Measurements from ENCODE around the gene ACOX3. TPM values are rescaled to one million over a fixed set of nuclear protein-coding genes. Genes with fewer than 3 reads are reported as not detected.

Gene ACOX3
- polyA plus RNA-seq, 1 donor (not counting 4 experiments of a cell fraction or from before 2014, with no cell fraction given) = 6.7 TPM

- no peak for DNase-seq (ENCODE audit: low read depth, low spot score)
- Histone ChIP-seq H3K9ac (ENCODE audit: control insufficient read depth, extremely low read depth, insufficient read depth, low read length) (peak overlapping the region; percentile 64), H3K4me2 (ENCODE audit: control insufficient read depth, extremely low read depth, insufficient read depth, low read depth, low read length) (peak overlapping the region; percentile 75), H3K79me2 (ENCODE audit: control insufficient read depth, insufficient read depth, low read length) (peaks cover 3% of the 10 kb centered on the region), H3K27ac (ENCODE audit: control insufficient read depth, insufficient read depth, low read length) (peak overlapping the region; percentile 16), H3K4me1 (ENCODE audit: control insufficient read depth, extremely low read depth, insufficient read depth, low read length) (peaks cover 10% of the 10 kb centered on the region), H3K27me3 (ENCODE audit: control insufficient read depth, extremely low read depth, insufficient read depth, low read length) (no peaks in the 10 kb centered on the region), H2AFZ (ENCODE audit: control insufficient read depth, low read length) (peak overlapping the region; percentile 81), H3K4me3 (ENCODE audit: control insufficient read depth in 2 of 3, extremely low read depth in 1 of 3, insufficient read depth in 2 of 3, low read depth in 1 of 3, low read length in 3 of 3) (peak overlapping the region; percentile 53 to 80 (median 74)), H3K9me1 (ENCODE audit: control insufficient read depth, extremely low read depth, insufficient read depth, low read length) (no peaks in the 10 kb centered on the region), H3K36me3 (ENCODE audit: control insufficient read depth in 2 of 2, extremely low read depth in 1 of 2, insufficient read depth in 2 of 2, low read length in 2 of 2) (no peaks in the 10 kb centered on the region), H4K20me1 (ENCODE audit: control insufficient read depth, extremely low read depth, insufficient read depth, low read length) (no peaks in the 10 kb centered on the region), H3K9me3 (ENCODE audit: control insufficient read depth, low read depth, low read length) (no peaks in the 10 kb centered on the region)
- dilution Hi-C loops (cut with MboI; ENCODE audit: extremely low pct_ligation_motif_present, low sequenced_read_pairs) = no loop called here
- FAIRE-seq = no peak
- TF ChIP-seq CTCF (optimal IDR thresholded peaks at IDR 0.05 in 1 of 3, IDR thresholded peaks at IDR 0.05 in 1 of 3, conservative IDR thresholded peaks at IDR 0.05 in 1 of 3; ENCODE audit: extremely low read depth in 1 of 3, insufficient read depth in 2 of 3, low read length in 3 of 3) (no peak), EZH2 (IDR thresholded peaks at IDR 0.05; ENCODE audit: low read length) (no peak)
Measured at GRCh38 chr4:8427761-8428287, 12.7 kb downstream of the ACOX3 start.

DNA sequence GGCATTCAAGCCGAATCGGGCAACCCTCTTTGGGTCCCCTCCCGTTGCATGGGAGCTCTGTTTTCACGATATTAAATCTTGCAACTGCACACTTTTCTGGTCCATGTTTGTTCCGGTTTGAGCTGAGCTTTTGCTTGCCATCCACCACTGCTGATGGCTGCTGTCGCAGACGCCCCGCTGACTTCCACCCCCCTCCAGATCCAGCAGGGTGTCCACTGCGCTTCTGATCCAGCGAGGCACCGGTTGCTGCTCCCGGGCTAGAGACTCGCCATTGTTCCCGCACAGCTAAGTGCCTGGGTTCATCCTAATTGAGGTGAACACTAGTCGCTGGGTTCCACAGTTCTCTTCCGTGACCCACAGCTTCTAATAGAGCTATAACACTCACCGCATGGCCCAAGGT is 13.3 kb downstream of the ACOX3 start:
- no peaks in the 10 kb centered on the region for H3K9me1 ChIP-seq (ENCODE audit: control insufficient read depth, extremely low read depth, insufficient read depth, low read length)
- H3K9me3 ChIP-seq (ENCODE audit: control insufficient read depth, low read depth, low read length) = no peaks in the 10 kb centered on the region
- H3K4me2 ChIP-seq (ENCODE audit: control insufficient read depth, extremely low read depth, insufficient read depth, low read depth, low read length) = peak overlapping the region; percentile 75
- H3K36me3 ChIP-seq (ENCODE audit: control insufficient read depth in 2 of 2, extremely low read depth in 1 of 2, insufficient read depth in 2 of 2, low read length in 2 of 2) = no peaks in the 10 kb centered on the region
- no peaks in the 10 kb centered on the region for H3K27me3 ChIP-seq (ENCODE audit: control insufficient read depth, extremely low read depth, insufficient read depth, low read length)
- H2AFZ ChIP-seq (ENCODE audit: control insufficient read depth, low read length) = no peak overlapping the region
- no peak overlapping the region for H3K27ac ChIP-seq (ENCODE audit: control insufficient read depth, insufficient read depth, low read length)
- H3K4me3 ChIP-seq (ENCODE audit: control insufficient read depth in 2 of 3, extremely low read depth in 1 of 3, insufficient read depth in 2 of 3, low read depth in 1 of 3, low read length in 3 of 3) = peak overlapping the region in 2 of 3 experiments; percentile 53 to 74
- H4K20me1 ChIP-seq (ENCODE audit: control insufficient read depth, extremely low read depth, insufficient read depth, low read length) = no peaks in the 10 kb centered on the region
- H3K4me1 ChIP-seq (ENCODE audit: control insufficient read depth, extremely low read depth, insufficient read depth, low read length) = peaks cover 10% of the 10 kb centered on the region
- no peak overlapping the region for H3K9ac ChIP-seq (ENCODE audit: control insufficient read depth, extremely low read depth, insufficient read depth, low read length)
- peaks cover 3% of the 10 kb centered on the region for H3K79me2 ChIP-seq (ENCODE audit: control insufficient read depth, insufficient read depth, low read length)
- DNase-seq (ENCODE audit: low read depth, low spot score) (no peak), FAIRE-seq (no peak)
- dilution Hi-C loops (cut with MboI; ENCODE audit: extremely low pct_ligation_motif_present, low sequenced_read_pairs) = no loop called here
- TF ChIP-seq CTCF (optimal IDR thresholded peaks at IDR 0.05 in 1 of 3, IDR thresholded peaks at IDR 0.05 in 1 of 3, conservative IDR thresholded peaks at IDR 0.05 in 1 of 3; ENCODE audit: extremely low read depth in 1 of 3, insufficient read depth in 2 of 3, low read length in 3 of 3) = no peak
- no peak for TF ChIP-seq EZH2 (IDR thresholded peaks at IDR 0.05; ENCODE audit: low read length)

All from keratinocyte (primary cell).